ENCODE results near the gene ADAM8. TPM values are rescaled to one million over a fixed set of nuclear protein-coding genes. Genes with fewer than 3 reads are reported as not detected.

The ADAM8 gene
- total and polyA plus RNA-seq, 2 of the 8 experiments (the other 6 are each of a cell fraction or from before 2014, with no cell fraction given), result 4.6 TPM

- WGBS, 2 experiments (ENCODE audit: extremely low coverage in 1 of 2, insufficient coverage in 1 of 2, insufficient read length in 1 of 2, insufficient replicate concordance in 2 of 2, low coverage in 1 of 2, low lambda C conversion rate in 2 of 2, missing lambda C conversion rate in 1 of 2), result 96% methylated on average over 16 of the region's 16 CpGs; no CpG with 5 or more reads in 1 of the 2 experiments
- CTCF ChIA-PET (ENCODE audit: partially characterized antibody), result interaction anchor here (0.7 to 1.1 kb wide), 4 partner anchors 8 to 41 kb away, joined by 3 to 5 read pairs (median 4); no protein-coding TSS in a partner anchor
Measured at GRCh38 chr10:133310399-133310755, 33.7 kb upstream of the ADAM8 start.

More at GRCh38 chr10:133310399-133310755, 33.7 kb upstream of the ADAM8 start:
- H3K23me2 ChIP-seq (ENCODE audit: low read depth, low read length), result peaks cover 9% of the 10 kb centered on the region; the same call in 1 of the 2 replicates
- no peaks in the 10 kb centered on the region for H3K9me3 ChIP-seq (ENCODE audit: insufficient read depth in 2 of 2, low read depth in 1 of 2, low read length in 1 of 2)
- no peak overlapping the region for H3K56ac ChIP-seq (replicated peaks; ENCODE audit: insufficient read length, low read depth, low read length)
- peaks cover 5 to 12% of the 10 kb centered on the region in 2 experiments for H4K20me1 ChIP-seq (replicated peaks in 1 of 2; ENCODE audit: control insufficient read depth in 1 of 2, insufficient read depth in 2 of 2, low read length in 2 of 2)
- POLR2A ChIA-PET (ENCODE audit: partially characterized antibody), result interaction anchor here (0.6 to 1.6 kb wide), 3 partner anchors 12 to 36 kb away, joined by 3 to 7 read pairs (median 6); no protein-coding TSS in a partner anchor
- no peak overlapping the region for H2BK20ac ChIP-seq (ENCODE audit: low read length)
- no peak overlapping the region for H4K91ac ChIP-seq (replicated peaks; ENCODE audit: insufficient read length, low read length)
- H3K27ac ChIP-seq (ENCODE audit: low read depth, low read length), result no peak overlapping the region
- H3K79me1 ChIP-seq (ENCODE audit: low read depth, low read length), result peaks cover 20% of the 10 kb centered on the region
- no peak for DNase-seq (ENCODE audit: low read depth in 1 of 2, low spot score in 2 of 2)
- H4K5ac ChIP-seq (ENCODE audit: insufficient read length, low read depth, low read length), result no peak overlapping the region
- H3K9ac ChIP-seq (replicated peaks in 1 of 4; ENCODE audit: extremely low read depth in 1 of 4, low read depth in 3 of 4, low read length in 3 of 4), result no peak overlapping the region
- no peak overlapping the region for H2BK12ac ChIP-seq (ENCODE audit: low read depth, low read length)
- no peaks in the 10 kb centered on the region for H3K27me3 ChIP-seq (replicated peaks in 1 of 4; ENCODE audit: control insufficient read depth in 3 of 4, extremely low read depth in 1 of 4, insufficient read depth in 3 of 4, low read length in 3 of 4)
- peaks cover 0 to 6% (median 4%) of the 10 kb centered on the region in 4 experiments; a peak in 4 of 7 replicates for H3K4me1 ChIP-seq (replicated peaks in 1 of 4; ENCODE audit: control insufficient read depth in 3 of 4, insufficient read depth in 4 of 4, low read length in 3 of 4)
- no peak for TF ChIP-seq RAD21 (IDR thresholded peaks at IDR 0.05 in 1 of 2, conservative IDR thresholded peaks at IDR 0.05 in 1 of 2; ENCODE audit: low read depth in 2 of 2, low read length in 2 of 2)
- no peak for TF ChIP-seq CEBPB (IDR thresholded peaks at IDR 0.05; ENCODE audit: low read depth, low read length)
- TF ChIP-seq KDM4A (IDR thresholded peaks at IDR 0.05; ENCODE audit: low read depth, low read length, severe bottlenecking), result no peak
- no peak for TF ChIP-seq NRF1 (IDR thresholded peaks at IDR 0.05; ENCODE audit: low read depth, low read length)
- no peak for TF ChIP-seq BRCA1 (IDR thresholded peaks at IDR 0.05; ENCODE audit: low read depth, low read length)
- TF ChIP-seq CREB1 (IDR thresholded peaks at IDR 0.05), result no peak
- TF ChIP-seq JUN (IDR thresholded peaks at IDR 0.05; ENCODE audit: low read depth, low read length), result no peak
- no peak for TF ChIP-seq SP1 (IDR thresholded peaks at IDR 0.05; ENCODE audit: low read depth, low read length)
- no peak for TF ChIP-seq TAF7 (optimal IDR thresholded peaks at IDR 0.05; ENCODE audit: borderline replicate concordance, low read depth, low read length)
- no peak for TF ChIP-seq SIN3A (conservative IDR thresholded peaks at IDR 0.05 in 1 of 2, IDR thresholded peaks at IDR 0.05 in 1 of 2; ENCODE audit: low read depth in 1 of 2, low read length in 2 of 2)
- H2AK5ac ChIP-seq (ENCODE audit: low read depth, low read length), result no peak overlapping the region
- peaks cover 3 to 27% of the 10 kb centered on the region in 2 experiments; a peak in 3 of 4 replicates for H3K79me2 ChIP-seq (ENCODE audit: control insufficient read depth in 1 of 2, insufficient read depth in 2 of 2, low read length in 2 of 2)
- no peak overlapping the region for H3K14ac ChIP-seq (ENCODE audit: insufficient read length)
- H3K4ac ChIP-seq (replicated peaks; ENCODE audit: insufficient read length, low read depth, low read length), result no peak overlapping the region
- FAIRE-seq, result no peak
- no peak overlapping the region for H2AFZ ChIP-seq (ENCODE audit: low read length)
- H2BK15ac ChIP-seq (ENCODE audit: low read length), result no peak overlapping the region
- no peak overlapping the region for H4K8ac ChIP-seq (ENCODE audit: extremely low read depth, insufficient read depth, low read length)
- H3K4me2 ChIP-seq (ENCODE audit: insufficient read depth in 1 of 2, low read depth in 2 of 2, low read length in 2 of 2), result no peak overlapping the region
- H2BK5ac ChIP-seq (ENCODE audit: low read depth, low read length), result no peak overlapping the region
- peaks cover 4 to 22% (median 6%) of the 10 kb centered on the region in 4 experiments; a peak in 7 of 8 replicates for H3K36me3 ChIP-seq (ENCODE audit: control insufficient read depth in 2 of 4, insufficient read depth in 4 of 4, low read length in 3 of 4)
- H3K4me3 ChIP-seq (ENCODE audit: extremely low read depth in 1 of 4, insufficient read depth in 2 of 4, low read depth in 3 of 4, low read length in 4 of 4), result no peak overlapping the region
- H3K23ac ChIP-seq (ENCODE audit: insufficient read length), result no peak overlapping the region
- H2BK120ac ChIP-seq (replicated peaks; ENCODE audit: low read depth, low read length), result no peak overlapping the region
- no peak overlapping the region for H3K18ac ChIP-seq (ENCODE audit: extremely low read depth, low read length)
